K562 (cell line): ENCODE measurements around the gene RSRC1.

Source experiments
- CTCF ChIP-seq, 3 experiments: IDR thresholded peaks in 2 of 3; conservative IDR thresholded peaks in 1 of 3; 2 replicates each; pipeline ENCODE4 v1.5.1; 2011 to 2012; ENCODE audit warnings: low read length in 3 of 3, mild to moderate bottlenecking in 3 of 3, control low read depth in 2 of 3, improper control_type of control experiment in 1 of 3, inconsistent platforms in 1 of 3, low read depth in 1 of 3, mixed read lengths in 1 of 3, moderate library complexity in 1 of 3; ENCODE audit not compliant: insufficient read depth in 2 of 3
- EZH2 ChIP-seq: IDR thresholded peaks from 2 replicates; pipeline ENCODE4 v1.6.1; 2012; ENCODE audit warnings: low read depth, mild to moderate bottlenecking, inconsistent platforms, low read length, borderline replicate concordance
- PHF20 ChIP-seq: fragments of 450-650 bp; IDR thresholded peaks from 2 replicates; pipeline ENCODE4 v1.6.1; 2018; ENCODE audit not compliant: partially characterized antibody
- POLR2A ChIP-seq: fragments of 450-650 bp; conservative IDR thresholded peaks from 2 replicates; pipeline ENCODE4 v1.6.1; 2016
- RAD51 ChIP-seq: fragments of 450-650 bp; IDR thresholded peaks from 2 replicates; pipeline ENCODE4 v1.7.1; 2016; ENCODE audit warnings: low read depth, mild to moderate bottlenecking, borderline replicate concordance
- ZKSCAN3 ChIP-seq: fragments of 250-450 bp; sonication (Bioruptor Pico); IDR thresholded peaks from 2 replicates; pipeline ENCODE4 v1.4.0; 2020
- ZNF140 ChIP-seq: fragments of 250-450 bp; sonication (Bioruptor Pico); IDR thresholded peaks from 2 replicates; pipeline ENCODE4 v1.8.0; 2021; ENCODE audit warnings: moderate library complexity, mild to moderate bottlenecking, inconsistent platforms
- ZNF778 ChIP-seq: fragments of 450-650 bp; formaldehyde crosslinking; IDR thresholded peaks from 2 replicates; pipeline ENCODE4 v1.4.0; 2020; ENCODE audit warnings: mild to moderate bottlenecking, moderate library complexity

- TF ChIP-seq CTCF (IDR thresholded peaks at IDR 0.05 in 2 of 3, conservative IDR thresholded peaks at IDR 0.05 in 1 of 3; ENCODE audit: insufficient read depth in 2 of 3, low read depth in 1 of 3, low read length in 3 of 3) (no peak), EZH2 (no peak), RAD51 (no peak), ZNF140 (CRISPR knock-in tag) (no peak), PHF20 (no peak), ZKSCAN3 (CRISPR knock-in tag) (no peak), ZNF778 (CRISPR knock-in tag) (no peak), POLR2A (no peak)
Measured at GRCh38 chr3:158072790-158073189, 37.1 kb upstream of the RSRC1 start.
